Smooth muscle cell (in vitro differentiated cells): ENCODE data around the gene MGAT5B. TPM values are rescaled to one million over a fixed set of nuclear protein-coding genes. Genes with fewer than 3 reads are reported as not detected.

Experiments used
- DNase-seq: peaks from one replicate; lab custom pipeline; 2025; ENCODE audit not compliant: unreplicated experiment; lab: John Stamatoyannopoulos, UW
- H2AFZ ChIP-seq: fragments of 200-600 bp; sonication (generic); 2 replicates; pipeline ENCODE4 v1.6.0; 2016; ENCODE audit warnings: antibody characterized with exemption, low read depth, mild to moderate bottlenecking
- H3F3A ChIP-seq: fragments of 200-600 bp; sonication (generic); 2 replicates; pipeline ENCODE4 v1.6.0; 2017; ENCODE audit warnings: antibody characterized with exemption, low read depth
- H3K27ac ChIP-seq: fragments of 200-600 bp; sonication (generic); 2 replicates; pipeline ENCODE4 v1.5.1; 2016; ENCODE audit warnings: low read depth, mild to moderate bottlenecking
- H3K27me3 ChIP-seq: fragments of 200-600 bp; sonication (generic); 2 replicates; pipeline ENCODE4 v1.6.1; 2016; ENCODE audit warnings: low read depth, mild to moderate bottlenecking
- H3K36me3 ChIP-seq: fragments of 200-600 bp; sonication (generic); 2 replicates; pipeline ENCODE4 v1.5.1; 2016; ENCODE audit warnings: low read depth
- H3K4me1 ChIP-seq: fragments of 200-600 bp; sonication (generic); 2 replicates; pipeline ENCODE4 v1.5.1; 2016; ENCODE audit warnings: low read depth
- H3K4me2 ChIP-seq: fragments of 200-600 bp; sonication (generic); 2 replicates; pipeline ENCODE4 v1.6.0; 2016; ENCODE audit warnings: mild to moderate bottlenecking
- H3K4me3 ChIP-seq: fragments of 200-600 bp; sonication (generic); 2 replicates; pipeline ENCODE4 v1.5.1; 2016; ENCODE audit warnings: mild to moderate bottlenecking
- H3K79me2 ChIP-seq: fragments of 200-600 bp; sonication (generic); 2 replicates; pipeline ENCODE4 v1.6.0; 2016; ENCODE audit warnings: low read depth, mild to moderate bottlenecking
- H3K9ac ChIP-seq: fragments of 200-600 bp; sonication (generic); 2 replicates; pipeline ENCODE4 v1.6.0; 2016; ENCODE audit warnings: low read depth
- H3K9me3 ChIP-seq: fragments of 200-600 bp; sonication (generic); replicated peaks from 2 replicates; pipeline ENCODE4 v1.5.1; 2016; ENCODE audit warnings: low read depth
- H4K20me1 ChIP-seq: fragments of 200-600 bp; sonication (generic); 2 replicates; pipeline ENCODE4 v1.6.0; 2016; ENCODE audit warnings: low read depth
- CTCF ChIP-seq: fragments of 200-600 bp; sonication (generic); IDR thresholded peaks from 2 replicates; pipeline ENCODE4 v1.5.1; 2017; ENCODE audit warnings: borderline replicate concordance, mild to moderate bottlenecking, antibody characterized with exemption; ENCODE audit not compliant: insufficient read depth, poor library complexity, severe bottlenecking
- WGBS: methylation state at CpG from one replicate; pipeline ENCODE4 v1.1.7; 2016; ENCODE audit warnings: low lambda C conversion rate; 5-methylcytosine and 5-hydroxymethylcytosine counted together
- polyA plus RNA-seq: library from polyadenylated mRNA; unstranded; fragments of >200 nt; fragmentation: Nextera tagmentation; extraction: Ambion mirVana; gene quantifications from 2 replicates; pipeline ENCODE4 v1.2.1, GENCODE V29; 2016
- total RNA-seq: library from RNA; depleted of rRNA; stranded (reverse); fragments of >200 nt; gene quantifications from 2 replicates; pipeline ENCODE4 v1.2.3, GENCODE V29; 2014

MGAT5B gene
- total and polyA plus RNA-seq, 2 experiments from 2014 or later, result 0.78 to 7.6 TPM

- Histone ChIP-seq H3K27me3 (peaks cover 21% of the 10 kb centered on the region), H4K20me1 (peaks cover 4% of the 10 kb centered on the region), H3K4me2 (no peak overlapping the region), H3K27ac (no peak overlapping the region), H3K79me2 (no peaks in the 10 kb centered on the region), H3K4me3 (no peak overlapping the region), H3K36me3 (no peaks in the 10 kb centered on the region), H3K4me1 (no peaks in the 10 kb centered on the region), H3K9me3 (no peaks in the 10 kb centered on the region), H3F3A (no peaks in the 10 kb centered on the region), H3K9ac (no peak overlapping the region), H2AFZ (no peak overlapping the region)
- TF ChIP-seq CTCF, result no peak
- DNase-seq, result no peak
- WGBS, result 66% methylated on average over 4 of the region's 4 CpGs
Measured at GRCh38 chr17:76873856-76874255, 5.7 kb downstream of the MGAT5B start.

DNA sequence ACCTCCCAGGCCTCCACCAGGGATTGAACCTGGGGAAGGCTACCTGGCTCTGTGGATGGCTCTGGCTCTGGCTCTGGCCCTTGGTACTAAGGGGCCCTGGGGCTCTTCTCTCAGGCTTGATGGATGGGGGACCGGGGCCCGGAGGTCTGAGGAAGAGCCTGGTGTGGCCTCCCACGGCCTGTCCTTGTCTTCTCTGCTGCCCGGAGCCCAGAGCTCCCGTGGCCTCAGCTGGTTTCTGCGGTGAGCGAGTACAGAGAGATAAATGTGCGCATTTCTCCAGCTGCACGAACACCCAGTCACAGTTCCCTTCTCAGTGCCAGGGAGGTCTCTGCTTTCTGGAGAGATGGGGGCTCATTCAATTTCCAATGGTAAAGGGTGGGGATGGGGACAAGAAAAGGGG is 9.2 kb downstream of the MGAT5B start:
- Histone ChIP-seq H3K27me3 (no peaks in the 10 kb centered on the region), H3K79me2 (no peaks in the 10 kb centered on the region), H3K9ac (no peak overlapping the region), H2AFZ (no peak overlapping the region), H3K9me3 (no peaks in the 10 kb centered on the region), H4K20me1 (no peaks in the 10 kb centered on the region), H3K4me2 (no peak overlapping the region), H3K36me3 (no peaks in the 10 kb centered on the region), H3F3A (no peaks in the 10 kb centered on the region), H3K4me3 (no peak overlapping the region), H3K27ac (no peak overlapping the region), H3K4me1 (no peaks in the 10 kb centered on the region)
- no peak for DNase-seq
- 85% methylated on average over 9 of the region's 9 CpGs for WGBS
- TF ChIP-seq CTCF, result no peak

DNA sequence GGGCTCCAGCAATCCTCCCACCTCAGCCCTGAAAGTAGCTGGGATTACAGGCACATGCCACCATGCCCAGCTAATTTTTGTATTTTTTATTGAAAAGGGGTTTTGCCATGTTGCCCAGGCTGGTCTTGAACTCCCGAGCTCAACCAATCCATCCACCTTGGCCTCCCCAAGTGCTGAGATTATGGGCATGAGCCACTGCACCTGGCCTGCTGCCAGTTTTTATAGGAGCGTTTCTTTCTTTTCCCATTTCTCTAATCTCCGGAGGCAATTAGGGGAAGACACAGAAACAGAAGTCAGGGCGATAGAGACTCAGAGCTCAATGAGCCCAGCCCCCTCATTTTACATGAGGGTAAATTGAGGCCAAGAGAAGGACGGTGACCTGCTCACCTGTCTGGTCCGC is 10.4 kb downstream of the MGAT5B start:
- Histone ChIP-seq H3K4me1 (no peaks in the 10 kb centered on the region), H3K27me3 (no peaks in the 10 kb centered on the region), H2AFZ (no peak overlapping the region), H4K20me1 (no peaks in the 10 kb centered on the region), H3K4me3 (no peak overlapping the region), H3K27ac (no peak overlapping the region), H3K36me3 (no peaks in the 10 kb centered on the region), H3K79me2 (no peaks in the 10 kb centered on the region), H3K9me3 (no peaks in the 10 kb centered on the region), H3K4me2 (no peak overlapping the region), H3F3A (no peaks in the 10 kb centered on the region), H3K9ac (no peak overlapping the region)
- 95% methylated on average over 6 of the region's 6 CpGs for WGBS
- no peak for TF ChIP-seq CTCF
- no peak for DNase-seq

DNA sequence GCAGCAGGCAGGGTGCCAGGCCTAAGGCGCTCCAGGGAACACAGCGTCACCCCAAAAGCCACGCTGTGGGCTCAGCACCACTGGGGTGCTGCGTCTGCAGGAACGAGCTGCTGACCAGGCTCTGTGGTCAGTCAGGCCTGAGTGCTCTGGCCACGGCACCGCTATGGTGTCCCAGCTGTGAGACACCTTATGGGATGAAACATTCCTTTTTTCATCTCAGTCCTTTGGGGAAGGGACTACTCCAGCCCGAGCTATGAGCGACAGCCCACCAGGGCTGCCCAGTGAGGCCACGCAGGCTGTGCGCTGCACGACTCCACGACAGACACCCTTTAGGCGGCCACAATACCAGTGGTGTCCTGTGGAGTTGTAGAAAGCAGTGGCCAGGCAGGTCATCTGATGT is 11.1 kb downstream of the MGAT5B start:
- Histone ChIP-seq H3K9me3 (no peaks in the 10 kb centered on the region), H3F3A (no peaks in the 10 kb centered on the region), H3K9ac (no peak overlapping the region), H3K4me1 (no peaks in the 10 kb centered on the region), H2AFZ (no peak overlapping the region), H3K27me3 (no peaks in the 10 kb centered on the region), H3K79me2 (no peaks in the 10 kb centered on the region), H3K36me3 (no peaks in the 10 kb centered on the region), H4K20me1 (no peaks in the 10 kb centered on the region), H3K4me2 (no peak overlapping the region), H3K4me3 (no peak overlapping the region), H3K27ac (no peak overlapping the region)
- no peak for DNase-seq
- WGBS, result 96% methylated on average over 14 of the region's 14 CpGs
- TF ChIP-seq CTCF, result no peak
